ENCODE measurements around the gene HIRA. TPM values are rescaled to one million over a fixed set of nuclear protein-coding genes. Genes with fewer than 3 reads are reported as not detected.

HIRA gene
- total and polyA plus RNA-seq, 2 of the 8 experiments (the other 6 are each of a cell fraction or from before 2014, with no cell fraction given), result 34.9 to 67.2 TPM

GRCh38 chr22:19360862-19361261 is 70.7 kb downstream of the HIRA start (continued):
- TF ChIP-seq GTF2F1 (IDR thresholded peaks at IDR 0.05; ENCODE audit: borderline replicate concordance, low read depth, low read length) (no peak), TAF7 (optimal IDR thresholded peaks at IDR 0.05; ENCODE audit: borderline replicate concordance, low read depth, low read length) (no peak), CBX5 (IDR thresholded peaks at IDR 0.05; ENCODE audit: low read depth, low read length) (no peak), RNF2 (IDR thresholded peaks at IDR 0.05; ENCODE audit: borderline replicate concordance, low read depth, low read length, missing control alignments, poor library complexity, severe bottlenecking) (no peak), E2F6 (IDR thresholded peaks at IDR 0.05) (no peak), POLR2AphosphoS5 (IDR thresholded peaks at IDR 0.05; ENCODE audit: low read depth, low read length) (no peak)
